Measurements from ENCODE around the gene PLEKHA7. TPM values are rescaled to one million over a fixed set of nuclear protein-coding genes. Genes with fewer than 3 reads are reported as not detected.

PLEKHA7 gene
- total RNA-seq, 4 donors from 2014 or later: 0.72 to 3.6 (median 2.2) TPM

GRCh38 chr11:17020831-17021230 is 6.6 kb upstream of the PLEKHA7 start:
- DNase-seq (no peak), ATAC-seq (no peak)
- Histone ChIP-seq H3K4me1 (no peaks in the 10 kb centered on the region), H3K27ac (no peak overlapping the region), H3K27me3 (no peaks in the 10 kb centered on the region), H3K4me3 (no peak overlapping the region), H3K36me3 (no peaks in the 10 kb centered on the region), H3K9me3 (no peaks in the 10 kb centered on the region)
- intact Hi-C loops (cut with DNase I; ENCODE audit: low total_unique reads) (no loop called here), in situ Hi-C loops (cut with MboI; ENCODE audit: low sequenced_read_pairs in 4 of 4) (no loop called here)
- TF ChIP-seq CTCF (IDR thresholded peaks at IDR 0.05 in 4 of 5, conservative IDR thresholded peaks at IDR 0.05 in 1 of 5): no peak

- H3K4me3 ChIP-seq: no peak overlapping the region
- ATAC-seq: no peak
- in situ Hi-C loops (cut with MboI; ENCODE audit: low sequenced_read_pairs in 4 of 4): no loop called here
- intact Hi-C loops (cut with DNase I; ENCODE audit: low total_unique reads): no loop called here
- H3K27ac ChIP-seq: no peak overlapping the region
- no peaks in the 10 kb centered on the region for H3K36me3 ChIP-seq
- H3K4me1 ChIP-seq: no peaks in the 10 kb centered on the region
- DNase-seq: no peak
- peaks cover 0 to 8% (median 0%) of the 10 kb centered on the region in 3 donors for H3K27me3 ChIP-seq
- TF ChIP-seq POLR2A (IDR thresholded peaks at IDR 0.05): no peak
- TF ChIP-seq CTCF (IDR thresholded peaks at IDR 0.05 in 4 of 5, conservative IDR thresholded peaks at IDR 0.05 in 1 of 5): no peak
- H3K9me3 ChIP-seq: no peaks in the 10 kb centered on the region
Observed at GRCh38 chr11:17019232-17019631, 5.0 kb upstream of the PLEKHA7 start.

- H3K27ac ChIP-seq: no peak overlapping the region
- H3K4me1 ChIP-seq: peaks cover 0 to 4% of the 10 kb centered on the region in 2 donors
- intact Hi-C loops (cut with DNase I; ENCODE audit: low total_unique reads): no loop called here
- no peaks in the 10 kb centered on the region for H3K9me3 ChIP-seq
- no peak for DNase-seq
- H3K4me3 ChIP-seq: no peak overlapping the region
- no peak for TF ChIP-seq CTCF (IDR thresholded peaks at IDR 0.05 in 4 of 5, conservative IDR thresholded peaks at IDR 0.05 in 1 of 5)
- TF ChIP-seq POLR2A (IDR thresholded peaks at IDR 0.05): no peak
- peaks cover 0 to 8% (median 0%) of the 10 kb centered on the region in 3 donors for H3K27me3 ChIP-seq
- ATAC-seq: no peak
- in situ Hi-C loops (cut with MboI; ENCODE audit: low sequenced_read_pairs in 4 of 4): no loop called here
- H3K36me3 ChIP-seq: no peaks in the 10 kb centered on the region
Observed at GRCh38 chr11:17015627-17016126, 1.5 kb upstream of the PLEKHA7 start.

GRCh38 chr11:17014833-17015626 is 816 bp upstream of the PLEKHA7 start:
- intact Hi-C loops (cut with DNase I; ENCODE audit: low total_unique reads) (no loop called here), in situ Hi-C loops (cut with MboI; ENCODE audit: low sequenced_read_pairs in 4 of 4) (no loop called here)
- TF ChIP-seq CTCF (IDR thresholded peaks at IDR 0.05 in 4 of 5, conservative IDR thresholded peaks at IDR 0.05 in 1 of 5) (peak in 1 of 5 experiments; percentile 35), POLR2A (IDR thresholded peaks at IDR 0.05) (no peak)
- H3K27ac ChIP-seq: no peak overlapping the region
- peaks cover 0 to 4% of the 10 kb centered on the region in 2 donors for H3K4me1 ChIP-seq
- no peaks in the 10 kb centered on the region for H3K36me3 ChIP-seq
- DNase-seq (no peak), ATAC-seq (peak in 1 of 2 donors; percentile 14)
- H3K9me3 ChIP-seq: no peaks in the 10 kb centered on the region
- H3K27me3 ChIP-seq: peaks cover 0 to 8% (median 0%) of the 10 kb centered on the region in 3 donors
- peak overlapping the region; percentile 41 to 65 (median 57) for H3K4me3 ChIP-seq
